DND-41 (cell line): ENCODE results near the gene TMEM239.

ENCODE experiments used
- ATAC-seq: fragments of 200-7000 bp; cut with Tn5 transposase; 3 replicates; pipeline ENCODE4 v1.9.1; 2021; ENCODE audit warnings: low read depth; ENCODE audit not compliant: insufficient read depth
- DNase-seq: peaks from one replicate; pipeline ENCODE4 v3.0.0-alpha.2; 2020
- H2AFZ ChIP-seq: 2 replicates; pipeline ENCODE4 v1.6.0; 2012; ENCODE audit warnings: low read depth, low read length
- H3K27ac ChIP-seq: 2 replicates; pipeline ENCODE4 v1.5.1; 2012; ENCODE audit warnings: low read length, inconsistent platforms
- H3K27me3 ChIP-seq: fragments of 200-600 bp; sonication (generic); 2 replicates; pipeline ENCODE4 v1.6.0; 2012; ENCODE audit warnings: low read length, mild to moderate bottlenecking, inconsistent platforms; ENCODE audit not compliant: insufficient read depth, poor library complexity
- H3K36me3 ChIP-seq: 2 replicates; pipeline ENCODE4 v1.5.1; 2012; ENCODE audit warnings: low read length, inconsistent platforms; ENCODE audit not compliant: insufficient read depth
- H3K4me1 ChIP-seq: 2 replicates; pipeline ENCODE4 v1.5.1; 2012; ENCODE audit warnings: mild to moderate bottlenecking, low read length; ENCODE audit not compliant: insufficient read depth
- H3K4me2 ChIP-seq: 2 replicates; pipeline ENCODE4 v1.6.0; 2012; ENCODE audit warnings: mild to moderate bottlenecking, moderate library complexity, low read length, inconsistent platforms; ENCODE audit not compliant: insufficient read depth
- H3K4me3 ChIP-seq, 2 experiments: fragments of 200-600 bp in 1 of 2; shearing (Covaris generic) in 1 of 2; 2 replicates each; pipeline ENCODE4 v1.5.1; 2012 to 2016; ENCODE audit warnings: inconsistent platforms in 2 of 2, low read length in 2 of 2, mild to moderate bottlenecking in 2 of 2, low read depth in 1 of 2, moderate library complexity in 1 of 2
- H3K79me2 ChIP-seq: 2 replicates; pipeline ENCODE4 v1.6.0; 2012; ENCODE audit warnings: low read length, inconsistent platforms; ENCODE audit not compliant: insufficient read depth
- H3K9ac ChIP-seq: 2 replicates; pipeline ENCODE4 v1.6.0; 2012; ENCODE audit warnings: low read depth, mild to moderate bottlenecking, inconsistent platforms, low read length, moderate library complexity
- H3K9me3 ChIP-seq: 2 replicates; pipeline ENCODE4 v1.5.1; 2012; ENCODE audit warnings: low read length, moderate library complexity, mild to moderate bottlenecking, inconsistent platforms; ENCODE audit not compliant: insufficient read depth, severe bottlenecking
- H4K20me1 ChIP-seq: 2 replicates; pipeline ENCODE4 v1.6.0; 2012; ENCODE audit warnings: low read length; ENCODE audit not compliant: insufficient read depth
- CTCF ChIP-seq: IDR thresholded peaks from 2 replicates; pipeline ENCODE4 v1.5.1; 2012; ENCODE audit warnings: borderline replicate concordance, low read length, moderate library complexity, mild to moderate bottlenecking; ENCODE audit not compliant: poor library complexity, severe bottlenecking; ENCODE audit errors: extremely low read depth
- EZH2 ChIP-seq: IDR thresholded peaks from 3 replicates; pipeline ENCODE4 v1.6.1; 2012; ENCODE audit warnings: borderline replicate concordance, low read depth, mild to moderate bottlenecking, moderate library complexity, low read length, inconsistent platforms; ENCODE audit not compliant: severe bottlenecking

Gene TMEM239

DNA sequence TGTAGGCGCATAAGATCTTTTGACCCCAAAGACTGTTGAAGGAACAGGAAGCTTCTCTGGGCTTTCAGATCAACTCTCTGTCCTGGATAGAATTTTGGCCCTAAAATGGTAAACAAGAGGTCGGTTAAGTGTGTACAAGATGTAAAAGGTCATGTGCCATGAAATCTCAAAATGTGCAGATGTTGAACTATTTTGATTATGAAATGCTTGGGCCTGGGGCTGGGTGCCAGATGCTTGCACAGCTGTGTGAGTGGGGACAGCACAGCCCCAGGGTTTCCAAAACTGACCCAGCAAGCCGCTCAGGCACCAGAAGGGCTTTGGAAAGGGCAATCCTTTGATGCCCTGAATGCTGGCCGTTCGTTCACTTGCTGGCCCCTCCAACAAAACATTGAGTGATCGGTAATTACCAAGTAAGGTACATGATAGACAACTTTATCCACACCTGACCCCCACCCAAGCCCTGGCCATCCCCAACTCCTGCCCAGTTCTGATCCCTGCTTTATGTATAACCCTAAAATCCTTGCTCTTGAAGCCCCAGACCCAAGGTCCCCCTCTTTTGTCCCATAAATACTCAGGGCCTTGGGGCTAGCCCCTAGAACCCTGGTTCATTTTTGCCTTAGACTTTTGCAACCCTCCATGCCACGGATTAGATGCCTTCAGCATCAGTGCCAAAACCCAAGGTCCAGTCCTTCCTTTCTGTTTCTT is 1.9 kb downstream of the TMEM239 start:
- no peak overlapping the region for H2AFZ ChIP-seq
- H4K20me1 ChIP-seq, result peaks cover 71% of the 10 kb centered on the region
- no peak for ATAC-seq
- DNase-seq, result peak; percentile 2
- H3K9ac ChIP-seq, result no peak overlapping the region
- H3K79me2 ChIP-seq, result no peaks in the 10 kb centered on the region
- no peak overlapping the region for H3K4me3 ChIP-seq
- H3K27ac ChIP-seq, result no peak overlapping the region
- no peaks in the 10 kb centered on the region for H3K9me3 ChIP-seq
- no peaks in the 10 kb centered on the region for H3K36me3 ChIP-seq
- TF ChIP-seq EZH2 (no peak), CTCF (no peak)
- H3K4me1 ChIP-seq, result peaks cover 19% of the 10 kb centered on the region
- no peak overlapping the region for H3K4me2 ChIP-seq
- peaks cover 33% of the 10 kb centered on the region for H3K27me3 ChIP-seq

DNA sequence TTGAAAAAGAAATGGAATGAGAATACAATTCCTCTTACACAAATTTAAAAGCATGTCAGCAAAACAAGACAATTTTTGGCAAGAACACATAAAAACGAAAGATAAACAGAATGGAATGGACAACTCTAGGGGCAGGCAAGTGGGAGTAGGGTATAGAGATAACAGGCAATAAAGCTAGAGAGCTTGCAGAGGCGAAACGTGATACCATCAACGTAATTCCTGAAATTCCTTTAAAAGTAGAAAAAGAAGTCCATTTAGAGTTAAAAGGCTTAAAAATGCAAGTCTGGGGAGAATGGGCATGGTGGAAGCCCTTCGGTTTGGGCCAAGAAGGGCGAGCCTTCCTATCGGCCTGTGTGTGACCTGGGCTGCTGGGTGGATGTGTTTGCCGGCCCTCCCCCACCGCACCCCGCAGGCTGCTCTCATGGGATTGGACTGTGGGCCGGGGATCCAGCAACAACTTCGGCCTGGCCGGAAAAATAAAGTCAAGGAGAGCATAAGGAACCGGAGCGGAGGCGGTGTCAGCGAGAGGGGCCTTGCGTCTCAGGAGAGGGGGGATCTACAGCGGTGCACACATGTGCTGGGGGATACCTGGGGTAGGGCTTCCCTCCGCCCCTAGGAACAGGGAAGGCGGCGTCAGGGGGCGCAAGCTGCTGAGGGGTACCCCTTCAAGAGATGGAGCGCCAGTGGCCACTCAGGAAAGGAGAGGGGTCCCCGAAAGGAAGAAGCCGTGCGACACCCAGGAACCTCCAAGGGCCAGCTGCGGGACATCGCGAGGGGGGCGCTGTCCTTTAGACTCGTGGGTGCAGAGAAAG is 4.1 kb downstream of the TMEM239 start:
- no peak for TF ChIP-seq EZH2
- TF ChIP-seq CTCF, result no peak

DNA sequence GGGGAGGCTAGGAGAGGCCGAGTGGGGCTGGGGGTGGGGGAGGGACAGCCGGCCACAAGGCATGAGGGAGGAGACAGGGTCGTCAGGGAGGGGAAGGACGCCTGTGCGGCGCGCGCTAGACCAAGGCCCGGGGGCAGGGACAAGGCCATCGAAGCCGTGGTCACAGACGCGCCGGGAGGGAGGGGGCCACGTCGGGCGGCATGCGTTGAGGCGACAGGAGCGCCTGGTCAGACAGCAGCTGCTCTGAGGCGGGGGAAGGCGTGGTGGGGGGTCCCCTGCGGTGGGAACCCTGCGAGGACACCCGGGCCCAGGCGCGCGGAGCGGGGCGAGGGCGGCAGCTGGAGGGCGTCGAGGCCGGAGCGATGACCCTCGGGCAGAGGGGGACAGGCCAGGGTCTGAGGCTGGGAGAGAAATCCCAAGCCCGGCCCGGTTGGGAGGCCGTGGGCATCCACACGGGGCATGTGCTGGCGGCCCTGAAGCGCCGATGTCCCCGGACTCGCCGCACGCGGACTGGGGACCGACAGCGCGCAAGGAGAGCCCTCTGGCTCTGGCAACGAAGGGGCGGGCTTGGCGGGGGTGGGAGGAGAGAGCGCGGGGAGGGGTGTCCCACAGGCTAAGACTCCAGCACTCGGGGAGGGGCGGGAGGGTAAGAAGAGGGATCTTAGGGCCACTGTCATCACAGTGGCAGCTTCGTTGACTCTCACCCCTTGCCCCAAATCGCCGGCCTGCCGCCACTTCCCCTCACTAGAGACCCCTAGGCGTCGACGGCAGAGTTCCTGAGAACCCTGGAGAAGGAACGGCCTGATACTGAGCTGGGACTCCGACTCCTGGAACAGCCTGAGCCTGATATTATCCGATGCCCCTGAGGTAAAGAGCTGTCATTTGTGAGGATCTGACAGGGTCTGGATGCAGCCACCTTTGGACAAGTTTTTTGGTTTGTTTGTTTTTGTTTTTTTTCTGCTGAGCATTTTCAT is 5.0 kb downstream of the TMEM239 start:
- H3K4me1 ChIP-seq, result peaks cover 26% of the 10 kb centered on the region
- H3K27me3 ChIP-seq, result peaks cover 28% of the 10 kb centered on the region
- H2AFZ ChIP-seq, result no peak overlapping the region
- TF ChIP-seq EZH2, result no peak
- no peak for TF ChIP-seq CTCF
- no peaks in the 10 kb centered on the region for H3K36me3 ChIP-seq
- ATAC-seq, result no peak
- no peaks in the 10 kb centered on the region for H3K79me2 ChIP-seq
- H3K4me2 ChIP-seq, result peak overlapping the region; percentile 53
- peaks cover 49% of the 10 kb centered on the region for H4K20me1 ChIP-seq
- peak; percentile 4 for DNase-seq
- H3K9ac ChIP-seq, result no peak overlapping the region
- no peaks in the 10 kb centered on the region for H3K9me3 ChIP-seq
- no peak overlapping the region for H3K27ac ChIP-seq
- no peak overlapping the region for H3K4me3 ChIP-seq

More for the DNA sequence above, 4.1 kb downstream of the TMEM239 start:
- DNase-seq (peak; percentile 3), ATAC-seq (no peak)
- Histone ChIP-seq H4K20me1 (peaks cover 58% of the 10 kb centered on the region), H2AFZ (no peak overlapping the region), H3K4me3 (no peak overlapping the region), H3K4me2 (no peak overlapping the region), H3K36me3 (no peaks in the 10 kb centered on the region), H3K27ac (no peak overlapping the region), H3K9me3 (no peaks in the 10 kb centered on the region), H3K79me2 (no peaks in the 10 kb centered on the region), H3K9ac (no peak overlapping the region), H3K4me1 (peaks cover 19% of the 10 kb centered on the region), H3K27me3 (peaks cover 28% of the 10 kb centered on the region)
